Measurements from ENCODE around the gene BMP6. TPM values are rescaled to one million over a fixed set of nuclear protein-coding genes. Genes with fewer than 3 reads are reported as not detected.

The BMP6 gene
- total RNA-seq, 4 donors from 2014 or later, result 4.8 to 8.8 (median 7.3) TPM

GRCh38 chr6:7784248-7784647 lies 58.3 kb downstream of the BMP6 start:
- no peak for DNase-seq (ENCODE audit: low spot score in 2 of 2)
- Histone ChIP-seq H3K27ac (no peak overlapping the region), H3K4me1 (peaks cover 0 to 40% (median 3%) of the 10 kb centered on the region in 4 donors), H3K9me3 (no peaks in the 10 kb centered on the region), H3K36me3 (no peaks in the 10 kb centered on the region), H3K4me3 (no peak overlapping the region), H3K27me3 (no peaks in the 10 kb centered on the region)
- 34 to 41% methylated on average over 6 of the region's 6 CpGs for WGBS, 2 donors
- TF ChIP-seq EP300 (IDR thresholded peaks at IDR 0.05), result no peak
- TF ChIP-seq POLR2A (IDR thresholded peaks at IDR 0.05), result no peak
- no peak for TF ChIP-seq CTCF (IDR thresholded peaks at IDR 0.05)

GRCh38 chr6:7784706-7785105 lies 58.8 kb downstream of the BMP6 start:
- no peak for TF ChIP-seq CTCF (IDR thresholded peaks at IDR 0.05)
- TF ChIP-seq POLR2A (IDR thresholded peaks at IDR 0.05), result no peak
- no peak for TF ChIP-seq EP300 (IDR thresholded peaks at IDR 0.05)
- Histone ChIP-seq H3K4me1 (peaks cover 0 to 40% (median 3%) of the 10 kb centered on the region in 4 donors), H3K4me3 (no peak overlapping the region), H3K27me3 (no peaks in the 10 kb centered on the region), H3K36me3 (no peaks in the 10 kb centered on the region), H3K9me3 (no peaks in the 10 kb centered on the region), H3K27ac (no peak overlapping the region)
- whole genome bisulfite sequencing, 2 donors, result 85 to 88% methylated on average over 2 of the region's 2 CpGs
- no peak for DNase-seq (ENCODE audit: low spot score in 2 of 2)

GRCh38 chr6:7785243-7786035 lies 59.5 kb downstream of the BMP6 start:
- WGBS, 2 donors, result 33 to 39% methylated on average over 7 of the region's 7 CpGs
- no peaks in the 10 kb centered on the region for H3K36me3 ChIP-seq
- DNase-seq (ENCODE audit: low spot score in 2 of 2), result no peak
- peaks cover 0 to 40% (median 3%) of the 10 kb centered on the region in 4 donors for H3K4me1 ChIP-seq
- no peaks in the 10 kb centered on the region for H3K27me3 ChIP-seq
- H3K4me3 ChIP-seq, result no peak overlapping the region
- no peak overlapping the region for H3K27ac ChIP-seq
- TF ChIP-seq POLR2A (IDR thresholded peaks at IDR 0.05) (no peak), EP300 (IDR thresholded peaks at IDR 0.05) (no peak), CTCF (IDR thresholded peaks at IDR 0.05) (no peak)
- H3K9me3 ChIP-seq, result no peaks in the 10 kb centered on the region

DNA sequence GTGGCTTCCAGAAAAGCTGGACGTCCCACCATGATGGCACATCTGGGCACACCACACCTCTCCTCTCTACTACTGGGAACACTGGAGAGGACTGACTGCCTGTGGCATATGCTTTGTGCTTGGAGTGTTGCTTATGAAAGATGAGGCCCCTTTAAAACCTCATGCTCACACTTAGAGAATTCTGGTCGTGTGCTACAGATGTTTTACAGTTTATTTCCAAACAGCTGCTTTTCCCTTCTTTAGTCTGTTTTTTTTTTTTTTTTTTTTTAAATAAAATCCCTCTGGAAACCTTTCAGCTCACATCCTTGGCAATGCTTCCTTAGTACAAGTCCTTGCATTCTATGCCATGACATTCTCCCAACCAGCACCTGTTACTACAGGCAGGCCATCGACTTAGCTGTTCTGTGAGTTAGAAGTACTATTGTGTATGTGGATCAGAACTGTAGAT lies 60.3 kb downstream of the BMP6 start:
- H3K4me3 ChIP-seq, result no peak overlapping the region
- TF ChIP-seq EP300 (IDR thresholded peaks at IDR 0.05) (no peak), POLR2A (IDR thresholded peaks at IDR 0.05) (no peak), CTCF (IDR thresholded peaks at IDR 0.05) (no peak)
- no peak overlapping the region for H3K27ac ChIP-seq
- no peaks in the 10 kb centered on the region for H3K36me3 ChIP-seq
- H3K9me3 ChIP-seq, result no peaks in the 10 kb centered on the region
- DNase-seq (ENCODE audit: low spot score in 2 of 2), result no peak
- peaks cover 0 to 40% (median 3%) of the 10 kb centered on the region in 4 donors for H3K4me1 ChIP-seq
- H3K27me3 ChIP-seq, result no peaks in the 10 kb centered on the region
- 32 to 43% methylated on average over 3 of the region's 3 CpGs for WGBS, 2 donors

DNA sequence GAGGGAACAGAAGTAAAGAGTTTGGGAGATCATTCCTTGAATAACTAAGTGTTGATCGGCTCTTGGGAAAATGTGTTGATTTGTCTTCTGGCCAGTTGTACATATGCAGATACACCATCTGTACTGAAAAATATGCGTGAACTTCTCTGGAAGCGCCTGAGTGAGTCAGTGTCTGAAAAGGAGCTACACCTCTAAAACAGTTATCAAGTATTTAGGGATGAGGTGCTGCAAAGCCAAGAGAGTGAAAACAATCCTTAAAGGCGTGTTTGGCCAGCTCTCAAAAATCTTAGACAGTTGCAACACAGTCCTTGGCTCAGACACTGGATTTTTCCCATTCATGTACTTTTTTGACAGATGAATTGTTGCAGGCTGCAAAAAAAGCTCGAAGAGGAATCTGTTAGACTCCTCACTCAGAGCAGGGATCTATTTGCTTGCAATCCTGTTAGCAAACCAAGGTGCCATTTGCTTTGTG lies 61.3 kb downstream of the BMP6 start:
- peak in 1 of 2 donors; percentile 61 for DNase-seq (ENCODE audit: low spot score in 2 of 2)
- no peak overlapping the region for H3K4me3 ChIP-seq

More for the DNA sequence above, 61.3 kb downstream of the BMP6 start:
- Histone ChIP-seq H3K4me1 (peaks cover 0 to 40% (median 3%) of the 10 kb centered on the region in 4 donors), H3K36me3 (no peaks in the 10 kb centered on the region), H3K27ac (no peak overlapping the region), H3K9me3 (no peaks in the 10 kb centered on the region), H3K27me3 (no peaks in the 10 kb centered on the region)
- 37 to 50% methylated on average over 5 of the region's 5 CpGs for WGBS, 2 donors
- TF ChIP-seq POLR2A (IDR thresholded peaks at IDR 0.05) (no peak), EP300 (IDR thresholded peaks at IDR 0.05) (peak in 1 of 2 donors; percentile 61), CTCF (IDR thresholded peaks at IDR 0.05) (no peak)
